Stimulated activated naive CD8-positive, alpha-beta T cell treated with anti-CD3 and anti-CD28 coated beads, Interleukin-15, Interleukin-2, amounts not matched to agents 100 U/mL and 50 U/mL, for 24 hours (primary cell): ENCODE data around the gene HIBCH.
"Not testable (repeated sequence)": the region's sequence is repeated elsewhere in the genome, so short reads cannot be mapped to it uniquely, and the experiment has no call there.

Experiments
- ATAC-seq: fragments of 150-1000 bp; cut with Tn5 transposase; one replicate; pipeline ENCODE4 v1.10.0; 2021
- DNase-seq: peaks from one replicate; pipeline ENCODE4 v3.0.0; 2021

Gene HIBCH

DNA sequence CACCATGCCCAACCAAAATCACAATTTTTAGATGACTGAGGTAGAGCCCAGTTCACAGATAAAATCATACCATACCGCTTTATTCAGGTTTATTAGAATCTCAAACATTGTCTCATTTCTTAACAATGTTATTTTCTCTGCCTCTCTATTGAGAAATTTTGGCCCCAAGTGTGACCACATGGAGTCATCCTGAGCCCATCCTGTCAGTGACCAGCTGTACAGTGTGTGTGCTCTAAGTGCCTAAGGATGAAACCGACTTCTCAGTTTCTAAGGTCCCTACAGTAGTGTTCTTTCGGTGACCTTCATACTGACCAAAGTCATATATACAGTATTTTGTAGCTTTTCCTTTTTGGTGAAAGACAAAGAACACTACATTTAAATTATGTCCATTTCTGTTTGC lies 133.4 kb downstream of the HIBCH start:
- ATAC-seq = no peak
- DNase-seq = no peak

- no peak for ATAC-seq
- no peak for DNase-seq
Measured at GRCh38 chr2:190185380-190185779, 134.2 kb downstream of the HIBCH start.

DNA sequence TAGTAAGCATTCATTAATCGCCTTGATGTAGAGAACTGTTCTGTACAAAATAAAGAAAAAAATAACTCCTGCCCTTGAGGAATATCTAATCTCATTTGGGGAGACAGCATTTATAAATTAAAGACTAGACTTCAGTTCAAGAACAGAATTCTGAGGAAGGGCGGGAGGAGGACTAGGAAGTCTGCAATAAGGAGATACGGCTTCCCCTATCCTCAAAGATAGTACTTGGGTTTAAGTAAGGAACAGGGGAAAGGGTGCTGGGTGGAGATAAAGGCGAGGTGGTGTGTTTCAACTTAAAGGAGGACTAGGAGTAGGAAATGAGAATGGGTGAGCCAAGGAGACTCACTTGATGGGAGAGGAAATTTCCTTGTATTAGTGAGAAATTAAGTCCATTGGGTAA lies 135.2 kb downstream of the HIBCH start:
- DNase-seq (no peak), ATAC-seq (no peak)

DNA sequence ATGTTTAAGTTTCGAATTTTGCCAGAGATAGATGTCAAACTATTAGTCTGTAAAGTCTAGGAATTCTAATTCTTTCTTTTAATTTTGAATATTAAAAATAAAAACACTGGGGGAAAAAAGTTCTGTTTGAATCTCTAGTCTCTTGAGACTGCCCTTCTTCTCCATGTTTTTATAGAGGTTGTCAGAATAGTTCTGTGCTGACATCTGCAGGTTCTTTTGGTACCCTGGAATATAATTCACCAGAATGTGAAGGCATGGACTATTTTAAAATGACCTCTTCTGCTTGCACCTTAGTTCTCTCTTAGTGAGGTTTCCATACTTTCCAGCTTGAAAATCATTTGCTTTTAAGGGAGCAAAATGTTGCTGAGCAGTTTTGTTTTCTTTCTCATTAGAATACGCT lies 136.1 kb downstream of the HIBCH start:
- ATAC-seq = no peak
- no peak for DNase-seq

- no peak for DNase-seq
- no peak for ATAC-seq
Measured at GRCh38 chr2:190182071-190182524, 137.5 kb downstream of the HIBCH start.

DNA sequence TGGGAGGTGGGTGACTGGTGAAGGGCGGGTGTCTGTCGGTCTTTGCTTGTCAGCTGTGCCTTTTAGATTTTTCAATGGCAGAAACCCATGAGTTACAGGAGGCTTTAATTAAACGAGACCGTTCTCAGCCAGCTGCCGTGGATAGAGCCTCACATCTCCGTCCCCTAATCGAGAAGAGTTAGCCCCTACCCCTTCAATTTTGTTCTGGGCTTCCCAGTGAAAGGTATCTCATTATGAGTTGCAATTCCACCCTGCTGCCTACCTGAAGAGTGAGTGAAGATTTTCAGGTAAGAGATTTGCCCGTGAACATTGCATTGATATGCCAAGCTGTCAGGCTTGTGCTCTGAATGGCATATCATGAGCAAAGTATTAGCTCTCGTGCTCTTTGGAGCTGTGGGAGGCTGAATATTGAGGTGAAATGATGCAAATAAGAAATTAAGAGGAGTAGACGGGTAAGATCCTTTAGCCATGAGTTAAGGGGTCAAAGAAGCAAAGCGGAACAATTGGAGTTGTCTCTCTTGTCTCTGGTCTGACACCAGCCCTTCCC lies 138.4 kb downstream of the HIBCH start:
- ATAC-seq (no peak), DNase-seq (no peak)

DNA sequence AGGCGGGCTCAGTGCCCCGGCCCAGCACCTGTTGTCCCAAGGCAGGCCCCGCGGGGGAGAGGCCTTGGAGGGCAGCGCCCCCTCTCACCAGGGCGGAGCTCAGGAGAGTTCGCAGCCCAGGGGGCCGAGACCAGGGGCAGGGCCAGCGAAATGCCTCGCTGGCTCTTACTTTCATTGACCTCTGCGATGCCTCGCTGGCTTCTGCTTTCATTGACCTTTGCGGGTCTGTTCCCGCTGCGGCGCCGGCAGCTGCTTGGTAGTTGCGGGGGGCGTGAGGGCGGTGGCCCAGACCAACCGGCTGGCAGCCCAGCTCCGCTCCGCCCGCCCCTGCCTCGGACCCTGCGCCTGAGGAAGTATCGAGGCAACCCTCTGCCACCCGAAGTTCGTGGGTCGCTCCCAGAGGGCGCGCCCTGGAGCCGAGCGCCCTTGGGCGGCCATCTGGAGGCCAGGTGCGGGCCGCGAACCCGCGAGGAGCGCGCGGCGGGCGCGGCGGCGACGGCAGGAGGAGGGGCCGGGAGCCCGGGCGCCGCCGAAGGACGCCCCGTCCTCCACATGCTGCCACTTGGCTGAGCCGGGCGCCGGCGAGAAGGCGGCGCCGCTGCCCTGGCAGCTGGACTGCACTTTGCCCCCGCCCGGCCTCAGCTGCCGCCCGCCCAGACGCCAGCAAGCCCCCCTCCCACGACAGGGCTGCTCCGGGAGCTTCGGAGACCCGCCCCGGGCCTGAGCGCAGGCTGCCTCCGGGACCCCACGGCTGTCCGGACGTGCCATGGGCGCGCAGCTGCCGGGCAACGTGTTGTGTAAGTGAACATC lies 139.1 kb downstream of the HIBCH start:
- peak; percentile 38 for DNase-seq
- ATAC-seq = peak; percentile 83

- no peak for DNase-seq
- no peak for ATAC-seq
Measured at GRCh38 chr2:190179754-190180312, 139.8 kb downstream of the HIBCH start.

DNA sequence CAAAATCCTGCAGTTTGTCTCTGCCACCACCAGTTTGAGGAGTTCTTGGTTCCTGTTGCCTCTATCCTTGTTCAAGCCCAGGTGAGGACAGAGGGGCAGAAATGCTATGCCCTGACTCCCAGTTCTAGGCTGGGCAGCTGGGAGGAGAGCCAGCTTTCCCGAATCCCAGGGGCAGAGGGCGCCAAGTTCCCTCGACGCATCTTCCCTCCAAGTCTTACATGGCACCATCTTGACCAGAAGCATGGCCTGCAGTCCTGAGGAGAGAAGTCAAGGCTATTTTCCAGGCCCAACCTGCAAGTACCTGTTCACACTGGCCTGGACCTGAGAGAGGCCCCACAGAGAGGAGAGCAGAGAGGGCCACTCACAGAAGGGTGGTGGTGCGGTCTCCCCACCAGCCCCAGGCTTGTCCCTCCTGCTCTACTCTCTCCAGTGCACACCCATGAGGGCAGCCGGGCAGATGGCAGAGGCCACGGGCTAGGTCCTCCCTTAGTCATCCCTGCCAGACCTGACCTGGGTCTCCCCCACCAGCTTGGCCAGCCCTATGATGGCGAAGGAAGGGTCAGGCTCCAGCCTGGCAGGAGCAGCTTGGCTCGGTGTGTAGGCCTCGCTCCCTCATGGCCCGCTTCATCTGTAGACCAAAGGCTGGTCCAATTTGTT lies 141.4 kb downstream of the HIBCH start:
- no peak for ATAC-seq
- DNase-seq = no peak

- DNase-seq (no peak), ATAC-seq (no peak)
Measured at GRCh38 chr2:190177249-190178040, 142.2 kb downstream of the HIBCH start.

DNA sequence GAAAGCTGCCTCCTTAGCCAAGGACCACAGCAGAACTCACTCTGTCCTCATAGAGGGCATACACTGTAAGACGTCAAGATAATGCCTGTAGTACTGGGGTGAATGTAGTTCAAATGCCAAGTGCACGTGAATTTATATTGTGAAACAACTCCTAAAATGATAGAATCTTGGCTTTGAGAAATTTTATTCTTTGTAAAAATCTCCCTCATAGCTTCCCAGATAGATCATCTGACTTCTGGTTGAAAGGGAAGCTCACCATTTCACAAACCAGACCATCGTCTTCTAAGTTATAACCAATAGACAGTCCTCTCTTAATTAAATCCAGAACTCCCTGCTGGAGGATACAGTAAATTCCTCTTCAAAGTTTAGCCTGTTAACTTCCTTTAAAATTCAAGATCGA lies 146.2 kb downstream of the HIBCH start:
- ATAC-seq = no peak
- DNase-seq = no peak

DNA sequence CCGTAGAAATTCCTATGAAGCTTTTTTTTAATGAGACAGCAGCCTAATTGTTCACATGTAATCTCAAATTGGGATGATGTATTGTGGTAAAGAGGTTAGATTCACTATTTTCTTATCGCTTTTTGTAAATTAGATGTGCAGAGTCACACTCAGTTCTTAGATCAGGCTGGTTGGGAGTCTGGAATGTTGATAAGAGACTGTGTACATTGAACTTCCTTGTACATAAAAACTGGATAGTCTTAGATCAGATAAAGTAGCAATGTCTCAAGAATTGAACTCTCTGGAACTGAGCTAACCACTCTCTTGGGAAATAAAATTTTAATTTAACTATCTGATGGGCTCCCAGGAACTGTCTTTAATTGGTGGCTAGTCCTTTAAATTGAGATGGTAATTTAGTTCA lies 149.0 kb downstream of the HIBCH start:
- no peak for DNase-seq
- no peak for ATAC-seq

DNA sequence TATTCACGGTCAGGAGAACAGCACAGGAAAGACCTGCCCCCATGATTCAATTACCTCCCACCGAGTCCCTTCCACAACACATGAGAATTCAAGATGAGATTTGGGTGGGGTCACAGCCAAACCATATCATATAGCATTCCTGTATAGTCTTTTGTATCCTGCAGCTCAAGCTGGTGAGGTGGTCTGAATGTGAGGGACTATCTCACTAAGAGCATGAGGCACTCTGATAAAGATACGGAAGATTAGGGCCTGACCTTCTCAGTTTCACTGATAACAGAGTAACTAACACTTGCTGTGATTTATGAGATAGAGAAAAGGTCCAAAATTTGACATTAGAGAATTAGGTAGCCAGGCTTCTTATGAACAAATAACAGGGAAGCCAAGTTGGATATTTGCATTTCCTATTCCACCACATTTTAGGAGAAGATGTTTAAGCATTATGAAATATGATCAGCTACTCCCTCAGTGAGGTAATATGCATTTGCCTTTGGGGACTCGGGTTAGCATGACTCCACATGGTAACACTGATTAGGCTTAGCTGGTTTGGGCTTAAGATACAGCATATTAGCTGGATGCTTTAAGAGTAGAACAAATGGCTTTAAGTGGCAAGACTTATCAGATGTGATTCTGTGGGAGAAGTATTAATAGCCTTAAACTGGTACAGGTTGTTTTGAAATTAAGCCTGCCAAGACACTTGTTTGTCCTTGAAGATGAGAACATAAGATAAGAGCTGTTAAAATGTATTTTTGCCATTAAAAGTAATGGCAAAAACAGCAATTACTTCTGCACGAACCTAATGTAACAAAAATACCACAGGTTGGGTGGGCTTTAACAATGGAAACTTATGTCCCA lies 150.2 kb downstream of the HIBCH start:
- ATAC-seq (no peak), DNase-seq (no peak)

DNA sequence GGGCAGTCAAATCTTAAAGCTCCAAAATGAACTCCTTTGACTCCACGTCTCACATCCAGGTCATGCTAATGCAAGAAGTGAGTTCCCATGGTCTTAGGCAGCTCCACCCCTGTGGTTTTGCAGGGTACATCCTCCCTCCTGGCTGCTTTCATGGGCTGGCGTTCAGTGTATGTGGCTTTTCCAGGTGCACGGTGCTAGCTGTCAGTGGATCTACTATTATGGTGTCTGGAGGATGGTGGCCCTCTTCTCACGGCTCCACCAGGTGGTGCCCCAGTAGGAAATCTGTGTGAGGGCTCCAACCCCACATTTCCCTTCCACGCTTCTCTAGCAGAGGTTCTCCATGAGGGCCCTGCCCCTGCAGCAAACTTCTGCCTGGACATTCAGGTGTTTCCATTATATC lies 151.9 kb downstream of the HIBCH start:
- ATAC-seq = no peak
- DNase-seq = no peak

DNA sequence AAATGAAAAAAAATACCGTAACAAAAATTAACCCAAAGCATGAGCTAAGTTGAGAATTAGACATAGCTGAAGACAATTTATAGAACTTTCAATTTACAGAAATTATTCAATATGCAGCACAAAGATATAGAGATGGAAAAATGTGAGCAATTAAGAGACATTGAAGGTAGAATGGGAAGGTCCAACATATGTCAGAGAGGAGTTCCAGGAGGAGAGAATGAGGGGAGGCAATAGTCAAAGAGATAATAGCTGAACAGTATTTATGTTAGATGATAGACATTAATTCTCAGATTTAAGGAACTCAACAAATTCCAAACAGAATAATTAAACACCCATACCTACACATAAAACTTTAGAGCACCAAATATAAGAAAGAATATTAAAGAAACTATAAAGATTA lies 154.1 kb downstream of the HIBCH start:
- ATAC-seq (no peak), DNase-seq (no peak)

GRCh38 chr2:190162851-190163250 lies 156.8 kb downstream of the HIBCH start:
- no peak for ATAC-seq
- DNase-seq = no peak

- ATAC-seq (no peak), DNase-seq (no peak)
Measured at GRCh38 chr2:190159453-190159852, 160.2 kb downstream of the HIBCH start.

DNA sequence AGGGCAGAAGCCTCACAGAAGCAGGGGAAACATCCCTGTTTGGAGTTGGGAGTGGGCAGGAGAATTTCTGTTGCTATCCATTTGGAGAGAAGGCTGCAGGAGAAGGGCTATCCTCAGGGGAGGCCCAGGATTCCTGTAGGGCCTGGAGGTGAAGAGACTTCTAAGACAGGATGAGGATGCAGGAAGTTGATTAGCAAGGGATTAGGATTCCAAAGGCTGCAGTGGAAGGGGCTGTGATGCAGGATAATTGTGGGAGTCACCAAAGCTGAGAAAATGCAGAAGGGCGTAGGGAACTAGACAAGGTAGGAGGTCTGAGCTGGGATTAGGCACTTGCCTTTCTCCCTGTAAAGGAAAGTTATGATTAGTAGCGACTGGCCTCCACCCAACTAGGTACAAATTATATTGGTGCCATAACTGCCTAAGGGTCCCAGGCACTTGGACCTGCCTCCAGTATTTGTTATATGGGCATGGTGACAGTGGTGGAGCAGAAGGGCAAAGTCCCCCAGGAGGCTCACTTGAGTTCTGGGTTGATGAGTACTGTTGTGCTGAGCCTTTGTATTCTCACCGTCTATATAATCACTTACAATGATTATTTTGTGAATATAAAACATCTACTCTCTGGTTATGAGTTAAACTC lies 160.7 kb downstream of the HIBCH start:
- ATAC-seq (no peak), DNase-seq (no peak)

- not testable (repeated sequence) for ATAC-seq, DNase-seq
Measured at GRCh38 chr2:190157613-190158528, 161.8 kb downstream of the HIBCH start.
